HepG2 (cell line): Measurements from ENCODE around the gene GPR26. TPM values are rescaled to one million over a fixed set of nuclear protein-coding genes. Genes with fewer than 3 reads are reported as not detected.

Experiments
- ATAC-seq: fragments of 200-7000 bp; cut with Tn5 transposase; 3 replicates; pipeline ENCODE4 v1.9.1; 2020; ENCODE audit warnings: mild to moderate bottlenecking, moderate library complexity
- BruUV-seq: library from RNA; stranded (reverse); fragments of 400-500 nt; replicated peaks from 2 replicates; lab custom pipeline; 2021; lab: Mats Ljungman, UMichigan
- CTCF ChIA-PET: fragments of 300-600 bp; formaldehyde crosslinking; extraction: SDS; loops from one replicate; lab custom pipeline; 2021; ENCODE audit warnings: low total read pairs, inconsistent platforms, low intra/inter-chr PET ratio; lab: Yijun Ruan, JAX
- POLR2A ChIA-PET: fragments of 350-600 bp; sonication (Branson Sonifier 250); formaldehyde crosslinking; loops from one replicate; lab custom pipeline; 2020; ENCODE audit warnings: antibody characterized with exemption, inconsistent platforms; lab: Yijun Ruan, JAX
- DNase-seq: peaks from one replicate; pipeline ENCODE4 v3.0.0-alpha.2; 2015; ENCODE audit warnings: low spot score
- FAIRE-seq: peaks from 3 replicates; lab custom pipeline; 2011; peaks lifted over from hg19 to GRCh38; lab: Jason Lieb, UNC
- H2AFZ ChIP-seq: one replicate; pipeline ENCODE4 v1.6.1; 2011; ENCODE audit warnings: low read length, inconsistent platforms
- H3K27ac ChIP-seq: fragments of 300-600 bp; 3 replicates; pipeline ENCODE4 v1.8.0; 2011; ENCODE audit warnings: mixed run types, mild to moderate bottlenecking, mixed read lengths, low read length, inconsistent platforms; ENCODE audit not compliant: insufficient read depth; ENCODE audit errors: extremely low read length
- H3K27me3 ChIP-seq, 2 experiments: fragments of 200-600 bp in 1 of 2; 2 replicates in 1 of 2; 3 replicates in 1 of 2; pipeline versions ENCODE4 v1.6.0 to v1.8.0; 2011; ENCODE audit warnings: low read length in 2 of 2, mild to moderate bottlenecking in 2 of 2, moderate library complexity in 2 of 2, inconsistent platforms in 1 of 2; ENCODE audit not compliant: insufficient read depth in 2 of 2, control insufficient read depth in 1 of 2
- H3K36me3 ChIP-seq, 2 experiments: fragments of 200-600 bp in 1 of 2; replicated peaks in 1 of 2; 2 replicates in 1 of 2; 3 replicates in 1 of 2; pipeline versions ENCODE4 v1.5.1 to v1.8.0; 2011; ENCODE audit warnings: low read length in 2 of 2, inconsistent platforms in 1 of 2; ENCODE audit not compliant: insufficient read depth in 2 of 2, control insufficient read depth in 1 of 2
- H3K4me1 ChIP-seq: 2 replicates; pipeline ENCODE4 v1.5.1; 2012; ENCODE audit warnings: low read length, inconsistent platforms; ENCODE audit not compliant: insufficient read depth
- H3K4me2 ChIP-seq: 2 replicates; pipeline ENCODE4 v1.6.0; 2011; ENCODE audit warnings: low read depth, low read length, inconsistent platforms
- H3K4me3 ChIP-seq, 3 experiments: fragments of 200-600 bp in 1 of 3; sonication (generic), shearing (Covaris generic) in 1 of 3; replicated peaks in 1 of 3; 2 replicates each; pipeline ENCODE4 v1.5.1; 2011 to 2016; ENCODE audit warnings: low read length in 3 of 3, inconsistent platforms in 2 of 3, low read depth in 2 of 3, mild to moderate bottlenecking in 2 of 3, control low read depth in 1 of 3, mixed read lengths in 1 of 3; ENCODE audit not compliant: insufficient read depth in 1 of 3
- H3K79me2 ChIP-seq: one replicate; pipeline ENCODE4 v1.6.1; 2011; ENCODE audit warnings: low read length, inconsistent platforms; ENCODE audit not compliant: insufficient read depth
- H3K9ac ChIP-seq: 2 replicates; pipeline ENCODE4 v1.6.0; 2011; ENCODE audit warnings: mild to moderate bottlenecking, low read depth, low read length, inconsistent platforms; ENCODE audit not compliant: insufficient read depth
- H3K9me3 ChIP-seq: 2 replicates; pipeline ENCODE4 v1.5.1; 2012; ENCODE audit warnings: mild to moderate bottlenecking, low read length
- H4K20me1 ChIP-seq: 2 replicates; pipeline ENCODE4 v1.6.0; 2011; ENCODE audit warnings: inconsistent platforms, mild to moderate bottlenecking, low read length, moderate library complexity; ENCODE audit not compliant: insufficient read depth
- FIP1L1 ChIP-seq: fragments of 200-400 bp; formaldehyde crosslinking; IDR thresholded peaks from 2 replicates; pipeline ENCODE4 v1.6.1; 2018; ENCODE audit warnings: low read depth, mild to moderate bottlenecking, low read length, moderate library complexity, borderline replicate concordance; ENCODE audit not compliant: insufficient read depth
- FOSL1 ChIP-seq: sonication (generic); formaldehyde crosslinking; IDR thresholded peaks from 2 replicates; pipeline ENCODE4 v1.9.0; 2021; ENCODE audit warnings: missing genetic modification reagents, borderline replicate concordance
- MBNL3 ChIP-seq: fragments of 250-450 bp; sonication (Bioruptor Pico); conservative IDR thresholded peaks from 2 replicates; pipeline ENCODE4 v1.8.0; 2022; ENCODE audit warnings: mild to moderate bottlenecking, inconsistent platforms
- NFKB2 ChIP-seq: sonication (generic); formaldehyde crosslinking; IDR thresholded peaks from 2 replicates; pipeline ENCODE4 v1.4.0; 2020; ENCODE audit warnings: missing genetic modification reagents, borderline replicate concordance
- NR0B2 ChIP-seq: sonication (generic); formaldehyde crosslinking; IDR thresholded peaks from 2 replicates; pipeline ENCODE4 v1.4.0; 2020; ENCODE audit warnings: mild to moderate bottlenecking, missing genetic modification reagents
- RCOR2 ChIP-seq: IDR thresholded peaks from 2 replicates; pipeline ENCODE4 v1.6.1; 2016; ENCODE audit warnings: missing biosample characterization, missing genetic modification reagents
- RFX5 ChIP-seq: IDR thresholded peaks from 2 replicates; pipeline ENCODE4 v1.6.1; 2011; ENCODE audit warnings: low read depth, low read length, improper control_type of control experiment
- SNAPC2 ChIP-seq: sonication (generic); formaldehyde crosslinking; IDR thresholded peaks from 2 replicates; pipeline ENCODE4 v1.8.1; 2022; ENCODE audit warnings: mild to moderate bottlenecking, missing genetic modification reagents
- SOX5 ChIP-seq: IDR thresholded peaks from 2 replicates; pipeline ENCODE4 v1.6.1; 2016; ENCODE audit warnings: borderline replicate concordance
- SSRP1 ChIP-seq: IDR thresholded peaks from 2 replicates; pipeline ENCODE4 v1.6.1; 2016; ENCODE audit warnings: control low read depth
- YY1 ChIP-seq: IDR thresholded peaks from 2 replicates; pipeline ENCODE4 v1.6.1; 2011; ENCODE audit warnings: low read length, low read depth, moderate library complexity, mild to moderate bottlenecking; ENCODE audit not compliant: insufficient read depth, insufficient replicate concordance
- ZBTB33 ChIP-seq: sonication (generic); formaldehyde crosslinking; IDR thresholded peaks from 2 replicates; pipeline ENCODE4 v1.4.0; 2020; ENCODE audit warnings: missing genetic modification reagents
- ZFP36L1 ChIP-seq: sonication (generic); formaldehyde crosslinking; IDR thresholded peaks from 2 replicates; pipeline ENCODE4 v1.8.0; 2022; ENCODE audit warnings: mild to moderate bottlenecking, missing genetic modification reagents, moderate library complexity
- ZNF724P ChIP-seq: sonication (generic); formaldehyde crosslinking; IDR thresholded peaks from 2 replicates; pipeline ENCODE4 v1.8.0; 2022; ENCODE audit warnings: missing genetic modification reagents, borderline replicate concordance
- ZSCAN22 ChIP-seq: sonication (generic); formaldehyde crosslinking; IDR thresholded peaks from 2 replicates; pipeline ENCODE4 v1.4.0; 2020; ENCODE audit warnings: mild to moderate bottlenecking, missing genetic modification reagents
- WGBS: methylation state at CpG from one replicate; pipeline ENCODE4 v1.1.6; 2017; ENCODE audit warnings: low lambda C conversion rate; 5-methylcytosine and 5-hydroxymethylcytosine counted together
- in situ Hi-C: cut with HindIII; loops from 2 replicates; pipeline ENCODE4 v1.10.0; 2017; ENCODE audit warnings: low pct_unique_long_range_greater_than_20kb; ENCODE audit not compliant: extremely low pct_ligation_motif_present
- intact Hi-C: fragments of 100-400 bp; cut with micrococcal nuclease; formaldehyde crosslinking; loops from one replicate; pipeline ENCODE4 v1.10.0; 2022; ENCODE audit not compliant: unreplicated experiment
- polyA plus RNA-seq, 8 experiments: library from polyadenylated mRNA; depleted of rRNA in 3 of 8; stranded (reverse) in 7 of 8; unstranded in 1 of 8; fragments of >200 nt; fragmentation: Illumina TruSeq in 4 of 8; extraction: Trizol in 4 of 8; gene quantifications; 2 replicates each; pipeline versions ENCODE4 v1.2.1 to v1.2.3, GENCODE V29; 2011 to 2016; ENCODE audit warnings: low read depth in 4 of 8, missing spikeins in 1 of 8, mixed read lengths in 1 of 8; ENCODE audit not compliant: insufficient read depth in 1 of 8
- total RNA-seq, 5 experiments: library from RNA; depleted of rRNA; stranded (reverse); fragments of >200 nt; fragmentation: Illumina TruSeq; extraction: Trizol; gene quantifications; 2 replicates each; pipeline ENCODE4 v1.2.3, GENCODE V29; 2016; ENCODE audit warnings: low read depth in 1 of 5

Gene GPR26
- total and polyA plus RNA-seq, 2 of the 13 experiments (the other 11 are each of a cell fraction or from before 2014, with no cell fraction given) = not detected

GRCh38 chr10:123635131-123635530 lies 31.0 kb upstream of the GPR26 start:
- no peak overlapping the region for H2AFZ ChIP-seq
- CTCF ChIA-PET = no interaction called here
- no peak for TF ChIP-seq ZFP36L1 (CRISPR knock-in tag)
- no peak for TF ChIP-seq SSRP1 (CRISPR knock-in tag)
- TF ChIP-seq FOSL1 = no peak
- TF ChIP-seq RCOR2 (CRISPR knock-in tag) = no peak
- TF ChIP-seq RFX5 = no peak
- TF ChIP-seq MBNL3 = no peak
- TF ChIP-seq FIP1L1 = no peak
- no peak for TF ChIP-seq ZBTB33 (CRISPR knock-in tag)
- no peak for TF ChIP-seq ZNF724P (CRISPR knock-in tag)
- no peak for TF ChIP-seq NR0B2 (CRISPR knock-in tag)
- no peak for TF ChIP-seq ZSCAN22 (CRISPR knock-in tag)
- TF ChIP-seq YY1 = no peak
- TF ChIP-seq SOX5 (CRISPR knock-in tag) = no peak
- TF ChIP-seq NFKB2 = no peak
- no peak for TF ChIP-seq SNAPC2 (CRISPR knock-in tag)
- TF ChIP-seq, all 625 proteins: peak for 0
- WGBS = 0% methylated on average over 5 of the region's 5 CpGs
- no peak overlapping the region for H3K27ac ChIP-seq
- POLR2A ChIA-PET = no interaction called here
- H3K4me1 ChIP-seq = no peaks in the 10 kb centered on the region
- no TSS peak for BruUV-seq
- no peak overlapping the region for H3K4me3 ChIP-seq
- no peaks in the 10 kb centered on the region for H3K36me3 ChIP-seq
- H3K9me3 ChIP-seq = no peaks in the 10 kb centered on the region
- intact Hi-C loops (no loop called here), in situ Hi-C loops (no loop called here)
- FAIRE-seq = no peak
- no peaks in the 10 kb centered on the region; the same call in 1 of the 2 replicates for H4K20me1 ChIP-seq
- no peak overlapping the region for H3K9ac ChIP-seq
- DNase-seq = no peak
- no peaks in the 10 kb centered on the region for H3K79me2 ChIP-seq
- peaks cover 0 to 9% of the 10 kb centered on the region in 2 experiments; a peak in 3 of 5 replicates for H3K27me3 ChIP-seq
- H3K4me2 ChIP-seq = no peak overlapping the region
- no peak for ATAC-seq
